Mucosa of gallbladder (tissue), 1 donor: Measurements from ENCODE around the gene OSBPL1A. TPM values are rescaled to one million over a fixed set of nuclear protein-coding genes. Genes with fewer than 3 reads are reported as not detected.
A peak's percentile ranks its signal among the peaks of the same experiment; 100 is the strongest.

Experiments used
- DNase-seq: peaks from one replicate; pipeline ENCODE4 v3.0.0-alpha.2; 2020; ENCODE audit warnings: low spot score
- total RNA-seq: library from RNA; stranded (reverse); gene quantifications from one replicate; pipeline ENCODE4 v1.2.1, GENCODE V29; 2021
- donor health status: DM: no; HTN: no; CAD: no.

The OSBPL1A gene
- total RNA-seq, 1 donor from 2014 or later, result 33.6 TPM

DNA sequence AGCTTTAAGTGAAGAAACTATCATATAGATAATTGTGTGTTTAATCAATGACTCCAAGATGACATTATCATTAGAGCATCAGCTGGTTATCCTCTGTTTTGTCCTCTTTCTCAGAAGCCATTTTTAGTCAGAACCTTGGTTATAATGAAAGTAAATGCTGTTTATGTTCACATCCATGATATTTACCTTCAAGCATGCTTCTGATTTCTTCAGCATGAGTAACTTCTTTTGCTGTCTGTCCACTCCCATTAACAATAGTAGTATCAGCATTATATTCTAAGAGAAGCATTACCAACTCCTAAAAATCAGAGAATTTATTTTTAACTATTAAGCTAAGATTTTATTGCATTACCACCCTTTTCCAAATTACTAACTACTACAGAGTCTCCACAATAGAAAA, 56.3 kb downstream of the OSBPL1A start:
- DNase-seq, result no peak

DNA sequence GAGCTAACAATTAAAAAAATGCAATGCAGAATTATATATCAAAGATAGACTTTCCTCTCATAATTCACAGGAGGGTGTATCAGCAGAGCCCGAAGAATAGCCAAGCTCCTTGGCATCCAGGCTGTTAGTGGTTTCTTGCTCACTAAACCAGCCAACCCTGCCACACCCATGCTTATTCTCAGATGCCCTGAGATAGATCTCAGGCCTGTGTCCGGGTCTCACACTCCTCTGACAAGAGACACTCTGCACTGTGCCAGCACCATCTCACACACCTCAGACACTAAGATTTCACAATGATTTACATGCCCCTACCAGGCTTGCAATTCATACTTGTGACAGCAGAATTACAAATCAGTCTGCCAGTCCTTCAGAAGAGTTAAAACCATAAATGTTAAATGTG, 64.5 kb downstream of the OSBPL1A start:
- no peak for DNase-seq

DNA sequence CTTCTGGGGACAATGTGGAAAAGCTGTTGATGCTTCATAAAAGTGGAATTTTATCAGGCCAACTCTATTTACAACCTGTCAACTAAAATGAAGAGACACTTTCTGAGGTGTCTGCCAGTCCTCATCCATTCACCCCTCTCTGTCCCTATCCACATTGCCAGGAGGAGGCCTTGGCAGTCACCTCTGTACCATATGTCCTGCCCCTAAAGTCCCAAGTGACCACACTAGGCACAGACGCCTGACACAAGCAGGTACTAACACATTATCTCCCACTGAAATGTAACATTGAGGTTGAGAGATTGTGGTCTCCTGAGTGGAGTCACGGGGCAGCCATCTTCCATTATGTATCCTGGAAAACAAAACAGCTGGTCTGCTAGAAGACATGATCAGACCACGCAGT, 71.4 kb downstream of the OSBPL1A start:
- DNase-seq, result no peak

DNA sequence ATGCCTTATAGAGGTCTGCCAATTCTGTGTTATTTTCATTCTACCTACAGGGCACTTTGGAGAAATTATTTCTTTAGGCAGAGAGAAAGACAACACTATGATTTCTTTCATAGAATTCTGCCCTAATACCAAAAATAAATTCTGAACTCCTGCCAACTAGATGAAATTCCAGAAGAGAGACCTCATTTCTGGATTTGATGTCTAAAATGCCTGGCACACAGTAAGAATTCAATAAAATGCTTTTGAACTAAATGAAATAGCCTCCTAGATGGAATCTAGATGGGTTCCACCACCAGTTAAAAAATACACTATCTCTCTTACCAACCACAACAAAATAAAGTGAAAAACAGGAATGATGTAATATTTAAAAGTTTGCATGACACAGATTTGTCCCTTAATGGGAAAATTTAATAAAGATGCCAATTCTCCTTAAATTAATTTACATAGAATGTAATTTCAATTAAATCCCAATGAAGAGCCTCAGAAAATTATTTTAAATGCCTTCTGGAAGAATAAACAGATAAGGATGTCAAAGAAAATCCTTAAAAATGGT, 75.0 kb downstream of the OSBPL1A start:
- no peak for DNase-seq

DNA sequence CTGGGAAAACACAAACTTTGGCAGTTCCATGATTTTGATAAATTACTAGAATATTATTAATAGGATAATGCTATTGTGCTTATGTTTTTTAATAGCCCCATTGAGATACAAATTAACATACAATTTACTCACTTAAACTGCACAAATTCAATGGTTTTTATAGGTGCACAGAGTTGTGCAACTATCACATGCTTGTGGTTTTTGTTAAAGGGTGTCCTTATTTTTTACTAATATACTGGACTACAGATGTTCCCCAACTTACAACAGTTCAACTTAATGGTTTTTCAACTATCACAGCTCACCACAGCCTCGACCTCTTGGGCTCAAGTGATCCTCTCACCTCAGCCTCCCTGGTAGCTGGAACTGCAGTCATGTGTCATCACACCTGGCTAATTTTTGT, 76.6 kb downstream of the OSBPL1A start:
- DNase-seq, result no peak

DNA sequence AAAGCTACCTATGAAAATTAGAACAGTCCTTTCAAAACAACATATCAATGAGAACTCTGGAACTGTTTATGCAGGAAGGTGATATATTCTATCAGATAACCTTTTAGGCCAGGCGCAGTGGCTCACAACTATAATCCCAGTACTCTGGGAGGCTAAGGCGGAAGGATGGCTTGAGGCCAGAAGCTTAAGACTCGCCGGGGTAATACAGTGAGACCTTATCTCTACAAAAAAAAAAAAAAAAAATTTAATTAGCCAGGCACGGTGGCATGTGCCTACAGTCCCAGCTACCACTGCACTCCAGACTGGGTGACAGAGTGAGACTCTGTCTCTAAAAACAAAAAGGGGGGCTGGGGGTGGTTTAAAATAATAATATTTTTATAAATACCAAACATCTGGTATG, 77.9 kb downstream of the OSBPL1A start:
- no peak for DNase-seq

DNA sequence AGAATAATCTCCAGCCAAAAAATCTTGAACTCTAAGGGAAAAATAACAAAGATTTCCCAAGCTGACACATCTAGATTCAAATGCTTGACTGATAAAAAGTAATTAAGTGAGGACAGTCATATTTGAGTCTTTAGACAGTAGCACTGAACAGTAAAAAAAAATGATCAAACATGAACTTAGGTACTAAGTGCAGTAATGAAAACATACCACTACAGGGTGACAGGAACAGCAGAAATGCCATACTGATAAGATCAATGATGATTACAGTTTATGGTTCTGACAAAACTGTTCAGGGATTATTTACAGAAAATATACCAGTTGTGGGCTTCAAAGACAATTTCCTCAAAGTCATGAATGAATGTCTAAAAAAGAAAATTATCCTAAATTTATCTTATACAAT, 80.3 kb downstream of the OSBPL1A start:
- no peak for DNase-seq

DNA sequence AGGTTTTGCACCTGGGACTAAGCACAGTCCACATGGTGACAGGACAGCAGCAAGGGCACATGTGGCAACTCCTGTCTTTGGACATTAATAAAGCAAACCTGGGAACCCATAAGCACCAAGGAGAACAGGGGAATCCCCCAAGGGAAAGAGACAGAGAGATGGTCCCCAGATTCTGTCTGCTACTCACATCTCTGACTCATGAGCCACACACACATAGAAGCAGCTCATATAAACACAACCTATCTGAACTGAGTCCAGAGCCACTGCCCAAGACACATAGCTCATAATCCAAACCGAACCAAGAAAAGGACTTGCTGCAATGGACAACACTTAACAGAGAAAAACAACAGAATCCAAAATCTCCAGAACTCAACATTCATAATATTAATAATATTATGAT, 82.5 kb downstream of the OSBPL1A start:
- no peak for DNase-seq

DNA sequence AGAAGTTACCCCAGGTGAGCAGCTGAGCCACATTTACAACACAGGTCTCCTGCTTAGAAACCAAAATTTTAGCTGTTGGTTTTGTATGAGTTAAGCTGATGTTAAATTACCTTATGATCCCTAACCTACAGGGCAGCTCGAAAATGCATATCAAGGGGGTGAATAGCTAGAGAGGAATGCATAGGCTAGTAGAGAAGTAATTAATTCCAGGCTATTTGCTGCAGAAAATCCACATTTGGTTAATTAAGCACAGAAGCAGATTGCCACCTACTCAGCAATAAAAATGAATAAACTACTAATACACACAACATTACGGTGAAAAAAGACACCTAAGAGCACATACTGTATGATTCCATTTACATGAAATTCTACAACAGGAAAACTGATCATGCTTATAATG, 91.4 kb downstream of the OSBPL1A start:
- no peak for DNase-seq

DNA sequence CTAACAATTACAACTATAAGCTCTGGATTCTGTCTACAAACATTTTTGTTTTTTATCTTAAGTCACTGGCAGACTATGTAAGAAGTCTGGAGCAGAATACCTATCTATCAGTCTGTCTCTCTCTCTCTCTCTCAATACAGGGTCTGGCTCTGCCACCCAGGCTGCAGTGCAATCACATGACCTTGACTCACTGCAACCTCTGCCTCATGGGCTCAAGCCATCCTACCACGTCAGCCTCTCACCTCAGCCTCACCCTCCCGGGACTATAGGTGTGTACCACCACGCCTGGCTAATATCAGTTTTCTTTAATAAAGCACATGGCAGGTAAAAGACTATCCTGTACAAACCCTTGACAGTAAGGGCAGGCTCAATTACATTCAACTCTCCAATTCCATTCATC, 96.9 kb downstream of the OSBPL1A start:
- no peak for DNase-seq

DNA sequence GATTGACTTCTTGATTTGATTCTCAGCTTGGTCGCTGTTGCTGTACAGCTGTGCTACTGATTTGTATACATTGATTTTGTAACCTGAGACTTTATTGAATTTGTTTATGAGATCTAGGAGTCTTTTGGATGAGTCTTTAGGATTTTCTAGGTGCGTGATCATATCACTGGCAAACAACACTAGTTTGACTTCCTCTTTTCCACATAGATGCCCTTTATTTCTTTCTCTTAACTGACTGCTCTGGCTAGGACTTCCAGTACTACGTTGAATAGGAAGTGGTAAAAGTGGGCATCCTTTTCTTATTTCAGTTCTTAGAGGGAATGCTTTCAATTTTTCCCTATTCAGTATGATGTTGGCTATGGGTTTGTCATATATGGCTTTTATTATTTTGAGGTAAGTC, 101.3 kb downstream of the OSBPL1A start:
- no peak for DNase-seq

DNA sequence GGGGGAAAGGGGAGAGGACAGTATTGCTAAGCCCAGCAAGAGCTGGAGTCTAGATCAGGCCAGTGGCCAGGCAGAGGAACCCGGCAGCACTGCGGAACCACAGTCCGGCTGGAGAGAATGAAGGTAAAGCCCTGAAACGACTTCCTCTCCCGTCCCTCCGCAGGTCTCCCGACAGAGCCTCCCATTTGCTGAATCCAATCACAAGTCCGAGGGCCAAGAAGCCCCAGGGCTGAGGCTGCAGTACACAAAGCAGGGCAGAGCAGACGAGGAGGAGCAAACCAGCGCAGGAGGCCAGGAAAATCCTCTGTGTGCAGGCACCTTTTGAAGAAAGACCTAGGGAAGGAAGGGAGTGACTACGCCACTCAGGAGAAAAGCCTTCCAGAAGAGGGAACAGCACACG, 104.4 kb downstream of the OSBPL1A start:
- no peak for DNase-seq

DNA sequence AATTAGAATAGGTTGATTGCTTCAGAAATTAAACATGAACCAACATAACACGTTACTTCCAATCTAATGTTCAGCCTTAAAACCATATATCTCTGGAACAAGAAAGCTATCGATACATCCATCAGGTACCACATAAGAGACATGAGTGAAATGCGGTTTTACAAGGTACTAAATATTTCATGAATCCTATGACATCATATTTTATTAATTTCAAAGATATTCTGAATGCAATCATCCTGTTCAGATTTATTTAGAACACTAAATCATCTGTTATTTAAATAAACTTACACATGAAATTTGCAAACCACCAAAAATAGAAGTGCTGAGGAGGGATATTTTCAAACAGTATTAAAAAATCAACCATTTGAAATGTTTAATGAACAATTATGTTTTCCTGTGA, 119.0 kb downstream of the OSBPL1A start:
- no peak for DNase-seq

DNA sequence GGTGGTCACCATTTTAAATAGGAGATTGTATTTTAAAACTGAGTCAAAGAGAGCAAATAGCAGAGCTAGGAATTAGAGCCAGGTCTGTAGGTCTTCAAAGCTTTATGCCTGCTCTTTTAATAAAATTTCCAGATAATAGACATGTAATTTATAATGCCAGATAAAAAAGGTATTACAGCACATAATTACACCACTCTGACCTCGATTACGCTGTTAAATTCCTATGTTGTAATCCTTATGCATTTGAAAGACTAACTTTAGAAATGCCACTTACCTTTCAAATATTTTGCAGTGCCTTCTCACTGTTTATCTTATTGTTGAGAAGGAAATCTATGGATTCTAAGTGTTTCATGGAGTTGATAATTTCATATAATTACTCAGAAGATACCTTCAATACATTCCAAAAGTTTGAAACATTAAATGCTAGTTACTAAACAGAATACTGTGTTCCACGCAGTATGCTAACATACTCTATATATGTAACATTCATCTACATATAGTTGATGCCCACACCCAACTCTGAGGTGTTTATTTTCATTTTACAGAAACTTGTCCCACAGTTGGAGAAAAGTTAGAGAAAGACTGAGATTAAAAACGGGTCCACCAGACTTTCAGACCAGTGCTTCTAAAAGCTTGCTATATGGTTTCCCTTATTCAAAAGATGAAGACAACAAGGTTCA, 120.0 kb downstream of the OSBPL1A start:
- DNase-seq, result no peak

DNA sequence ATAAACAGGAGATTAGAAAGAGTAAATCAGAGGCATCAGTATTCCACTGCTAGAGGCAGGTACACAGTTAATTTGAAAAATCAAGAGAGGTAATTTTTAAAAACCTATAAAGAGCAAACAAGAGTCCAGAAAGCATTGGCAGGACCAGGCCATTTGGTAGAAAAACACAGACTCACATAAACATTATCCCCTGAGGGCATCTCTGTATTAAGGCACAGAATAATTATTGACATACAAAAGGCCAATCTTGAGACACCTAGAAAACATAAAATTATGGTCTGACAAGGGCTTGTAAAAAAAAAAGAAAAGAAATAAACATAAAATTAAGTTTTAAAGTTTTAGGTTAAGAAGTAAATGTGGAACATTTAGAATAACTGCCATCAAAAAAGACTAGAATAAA, 120.6 kb downstream of the OSBPL1A start:
- no peak for DNase-seq

DNA sequence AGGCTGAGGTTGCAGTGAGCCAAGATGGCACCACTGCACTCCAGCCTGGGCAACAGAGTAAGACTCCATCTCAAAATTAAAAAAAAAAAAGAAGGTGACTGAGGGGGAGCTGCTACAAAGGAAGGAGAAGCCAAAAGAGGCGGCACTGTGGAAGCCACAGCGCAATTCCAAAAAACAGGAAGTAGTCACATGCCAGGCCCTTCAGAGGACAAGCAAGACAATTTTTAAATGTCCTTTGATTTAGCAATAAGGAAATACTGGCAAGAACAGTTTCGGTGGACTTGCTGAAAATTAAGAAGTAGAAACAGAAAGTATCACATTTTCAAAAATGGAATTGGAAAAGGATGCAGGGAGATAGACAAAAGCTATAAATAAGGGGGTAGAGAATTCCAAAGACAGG, 122.8 kb downstream of the OSBPL1A start:
- DNase-seq, result no peak

DNA sequence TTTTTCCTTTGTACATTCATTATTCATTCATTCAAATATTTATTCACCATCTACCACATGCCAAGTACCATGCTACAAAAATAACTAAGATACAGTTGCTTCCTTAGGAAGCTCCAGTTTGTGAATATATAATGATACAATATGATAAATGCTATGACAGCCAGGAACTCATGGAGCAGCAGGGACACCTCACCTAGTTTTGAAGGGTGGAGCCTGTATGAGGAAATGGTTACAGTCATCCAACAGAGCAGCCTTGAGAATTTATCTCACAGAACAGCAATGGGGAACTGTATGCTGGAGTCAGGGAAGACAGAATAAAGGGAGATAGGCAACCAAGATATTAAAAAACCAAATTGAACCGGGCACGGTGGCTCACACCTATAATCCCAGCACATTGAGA, 124.0 kb downstream of the OSBPL1A start:
- DNase-seq, result no peak

DNA sequence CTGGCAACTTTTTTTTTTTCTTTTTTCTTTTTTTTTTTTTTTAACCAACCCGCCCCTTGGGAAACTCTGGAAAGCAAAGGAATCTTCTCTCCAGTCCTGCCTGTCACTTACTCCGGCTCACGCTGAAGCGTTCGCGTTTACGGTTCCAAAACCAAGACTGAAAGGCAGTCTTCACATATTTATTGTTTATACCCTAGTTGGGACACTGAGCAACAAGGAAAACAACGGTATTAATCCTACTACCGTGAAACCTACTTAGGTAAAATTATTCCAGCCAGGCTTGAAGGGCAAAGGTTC, 125.4 kb downstream of the OSBPL1A start:
- DNase-seq, result no peak

DNA sequence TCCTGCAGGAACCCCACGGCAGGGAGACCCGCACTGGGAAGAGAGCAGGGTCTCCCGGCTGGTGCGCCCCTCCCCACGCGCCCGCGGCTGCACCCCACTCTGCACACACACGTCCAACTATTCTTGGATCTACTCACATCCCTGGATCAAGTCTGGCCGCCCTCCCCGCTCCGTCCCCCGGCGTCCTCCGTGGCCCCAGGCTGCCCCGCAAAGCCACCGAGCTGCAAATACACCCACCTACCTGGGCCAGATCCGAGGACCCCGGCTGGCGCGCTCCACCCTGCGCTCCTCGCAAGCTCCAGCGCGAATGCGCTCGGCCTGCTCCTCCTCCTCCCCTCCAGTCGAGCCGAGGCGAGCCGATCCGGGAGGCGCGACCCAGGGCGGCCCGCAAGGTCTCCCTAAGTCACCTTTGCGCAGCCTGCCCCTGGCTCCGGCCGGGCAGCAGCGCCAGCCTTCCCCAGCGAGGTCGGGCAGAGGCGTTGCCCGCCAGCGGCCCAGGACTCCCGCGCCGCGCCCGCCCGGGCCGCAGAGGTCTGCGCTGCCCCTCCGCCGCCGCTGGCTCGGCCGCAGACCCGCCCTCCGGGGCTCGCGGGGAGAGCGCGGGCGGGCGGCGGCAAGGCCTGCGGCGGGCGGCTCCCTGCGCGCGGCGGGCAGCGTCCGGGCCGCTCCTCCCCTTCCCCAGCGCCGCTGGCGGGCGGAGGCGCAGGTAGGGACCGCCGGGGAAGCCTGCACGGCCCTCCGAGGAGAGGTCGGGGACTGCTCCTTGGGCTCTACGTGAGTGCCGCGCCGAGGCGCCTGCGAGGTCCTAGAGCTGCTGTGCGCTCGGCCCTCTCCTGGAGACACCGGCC, 126.0 kb downstream of the OSBPL1A start:
- peak; percentile 64 for DNase-seq

DNA sequence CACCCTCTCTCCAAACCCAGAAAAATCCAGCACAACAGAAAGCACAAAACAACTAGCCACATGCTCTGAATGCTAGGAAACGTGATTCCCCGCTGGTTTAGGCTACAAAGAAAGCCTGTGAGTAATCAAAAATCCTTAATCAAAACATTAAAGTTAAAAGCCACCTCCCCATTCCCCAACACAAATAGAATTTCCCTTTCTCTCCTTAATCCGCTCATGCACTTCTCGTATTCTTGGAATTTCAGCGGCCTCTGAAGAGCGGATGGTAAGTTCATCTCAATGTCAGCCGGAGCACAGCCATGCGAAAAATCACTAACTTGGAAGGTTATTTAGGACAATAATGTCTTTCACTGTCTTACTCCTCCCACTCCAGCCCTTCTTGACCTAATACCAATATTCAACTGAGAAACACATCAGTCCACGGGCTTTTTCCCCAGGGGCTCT, 126.7 kb downstream of the OSBPL1A start:
- DNase-seq, result no peak

DNA sequence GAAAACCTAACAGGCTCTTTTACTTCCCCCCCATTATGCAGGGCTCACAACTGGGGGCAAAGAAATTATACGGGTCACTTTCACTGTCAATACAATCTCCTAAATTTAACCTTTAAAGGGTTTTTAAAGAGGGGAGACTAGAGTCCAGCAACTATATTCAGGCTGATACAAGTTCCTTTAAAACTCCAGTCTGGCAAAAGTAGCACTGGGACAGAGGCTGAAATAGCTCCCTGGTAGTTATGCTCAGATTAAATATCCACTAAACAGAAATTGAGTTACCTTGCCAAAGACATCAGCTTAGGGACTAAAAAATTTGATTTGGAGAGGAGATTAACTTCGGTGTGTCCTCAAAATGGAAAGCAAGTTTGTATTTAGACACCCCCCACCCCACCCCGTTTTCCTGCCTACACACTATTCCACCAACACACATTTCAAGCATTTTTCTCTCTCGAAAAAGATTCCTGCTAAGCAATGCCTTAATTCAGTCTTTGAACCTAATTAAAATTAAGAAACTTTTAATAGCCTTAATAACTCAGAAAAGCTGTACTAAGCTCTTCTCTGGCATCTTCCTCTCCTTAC, 127.2 kb downstream of the OSBPL1A start:
- no peak for DNase-seq

DNA sequence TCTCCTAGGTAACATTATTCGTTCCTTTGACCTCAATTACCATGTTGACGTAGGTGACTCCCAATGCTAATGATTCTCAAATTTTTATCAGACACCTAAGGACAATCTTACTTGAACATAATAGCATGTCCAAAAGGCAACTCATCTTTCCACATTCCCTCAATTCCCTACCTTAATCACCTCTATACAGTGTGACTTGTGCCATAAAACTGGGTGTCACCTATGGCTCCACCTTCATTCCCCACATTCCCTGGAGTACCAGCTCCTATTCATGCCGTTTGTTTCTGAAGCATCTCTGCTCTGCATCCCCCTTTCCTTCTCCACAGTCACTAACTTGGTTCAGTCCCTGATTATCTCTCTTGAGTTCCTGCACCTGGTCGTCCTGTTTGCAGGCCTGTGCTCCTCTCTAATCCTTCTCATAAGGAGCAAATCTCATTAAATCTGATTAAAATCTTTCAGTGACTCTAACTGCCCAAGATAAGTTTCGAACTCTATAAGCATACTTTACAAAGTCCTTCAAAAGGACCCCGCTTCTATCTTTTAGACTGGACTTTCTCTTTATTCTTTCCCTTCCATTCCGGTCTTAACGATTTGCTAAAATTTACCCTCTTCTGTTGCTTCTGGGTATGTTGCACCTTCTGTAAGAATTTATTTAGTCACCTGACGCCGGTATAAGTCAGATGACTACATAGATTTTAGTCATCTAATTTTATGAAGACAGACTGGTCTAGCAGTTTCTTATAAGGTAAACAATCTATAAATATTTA, 128.7 kb downstream of the OSBPL1A start:
- DNase-seq, result no peak
